Fibroblast of pulmonary artery (primary cell): ENCODE data around the gene OCLN.
A peak's percentile ranks its signal among the peaks of the same experiment; 100 is the strongest.
"Not testable (repeated sequence)": the region's sequence is repeated elsewhere in the genome, so short reads cannot be mapped to it uniquely, and the experiment has no call there.

ENCODE experiments used
- DNase-seq: peaks from one replicate; pipeline ENCODE4 v3.0.0-alpha.2; 2010; ENCODE audit warnings: low read depth
- H3K4me3 ChIP-seq: replicated peaks from 2 replicates; pipeline ENCODE4 v1.5.1; 2011; ENCODE audit warnings: low read depth, mild to moderate bottlenecking, control low read depth, low read length, moderate library complexity
- TF ChIP-seq, protein P1 (sequence below): IDR thresholded peaks from 2 replicates; pipeline ENCODE4 v1.5.1; 2011; ENCODE audit warnings: mild to moderate bottlenecking, control low read depth, low read length, inconsistent platforms; ENCODE audit errors: missing control alignments

OCLN gene

DNA sequence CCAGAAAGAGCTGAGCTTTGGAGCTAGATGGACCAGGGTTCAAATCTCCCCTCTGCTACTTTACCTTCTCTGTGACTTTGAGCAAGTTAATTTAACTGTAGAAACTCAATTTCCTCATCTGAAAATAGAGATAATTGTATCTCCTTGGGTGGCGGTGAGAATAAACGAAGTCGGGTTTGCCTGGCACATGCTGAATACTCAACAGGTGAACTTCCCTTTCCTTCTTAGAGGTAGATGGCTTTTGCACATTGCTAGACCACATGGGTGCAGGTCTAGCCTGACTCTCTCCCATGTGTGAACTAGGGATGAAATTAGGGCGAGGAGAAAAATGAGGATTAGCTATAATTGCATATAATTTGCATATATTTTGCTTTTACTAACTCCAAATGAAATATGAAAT lies 36.0 kb downstream of the OCLN start:
- no peak for DNase-seq
- TF ChIP-seq, protein P1, sequence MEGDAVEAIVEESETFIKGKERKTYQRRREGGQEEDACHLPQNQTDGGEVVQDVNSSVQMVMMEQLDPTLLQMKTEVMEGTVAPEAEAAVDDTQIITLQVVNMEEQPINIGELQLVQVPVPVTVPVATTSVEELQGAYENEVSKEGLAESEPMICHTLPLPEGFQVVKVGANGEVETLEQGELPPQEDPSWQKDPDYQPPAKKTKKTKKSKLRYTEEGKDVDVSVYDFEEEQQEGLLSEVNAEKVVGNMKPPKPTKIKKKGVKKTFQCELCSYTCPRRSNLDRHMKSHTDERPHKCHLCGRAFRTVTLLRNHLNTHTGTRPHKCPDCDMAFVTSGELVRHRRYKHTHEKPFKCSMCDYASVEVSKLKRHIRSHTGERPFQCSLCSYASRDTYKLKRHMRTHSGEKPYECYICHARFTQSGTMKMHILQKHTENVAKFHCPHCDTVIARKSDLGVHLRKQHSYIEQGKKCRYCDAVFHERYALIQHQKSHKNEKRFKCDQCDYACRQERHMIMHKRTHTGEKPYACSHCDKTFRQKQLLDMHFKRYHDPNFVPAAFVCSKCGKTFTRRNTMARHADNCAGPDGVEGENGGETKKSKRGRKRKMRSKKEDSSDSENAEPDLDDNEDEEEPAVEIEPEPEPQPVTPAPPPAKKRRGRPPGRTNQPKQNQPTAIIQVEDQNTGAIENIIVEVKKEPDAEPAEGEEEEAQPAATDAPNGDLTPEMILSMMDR = no peak
- no peak overlapping the region for H3K4me3 ChIP-seq

DNA sequence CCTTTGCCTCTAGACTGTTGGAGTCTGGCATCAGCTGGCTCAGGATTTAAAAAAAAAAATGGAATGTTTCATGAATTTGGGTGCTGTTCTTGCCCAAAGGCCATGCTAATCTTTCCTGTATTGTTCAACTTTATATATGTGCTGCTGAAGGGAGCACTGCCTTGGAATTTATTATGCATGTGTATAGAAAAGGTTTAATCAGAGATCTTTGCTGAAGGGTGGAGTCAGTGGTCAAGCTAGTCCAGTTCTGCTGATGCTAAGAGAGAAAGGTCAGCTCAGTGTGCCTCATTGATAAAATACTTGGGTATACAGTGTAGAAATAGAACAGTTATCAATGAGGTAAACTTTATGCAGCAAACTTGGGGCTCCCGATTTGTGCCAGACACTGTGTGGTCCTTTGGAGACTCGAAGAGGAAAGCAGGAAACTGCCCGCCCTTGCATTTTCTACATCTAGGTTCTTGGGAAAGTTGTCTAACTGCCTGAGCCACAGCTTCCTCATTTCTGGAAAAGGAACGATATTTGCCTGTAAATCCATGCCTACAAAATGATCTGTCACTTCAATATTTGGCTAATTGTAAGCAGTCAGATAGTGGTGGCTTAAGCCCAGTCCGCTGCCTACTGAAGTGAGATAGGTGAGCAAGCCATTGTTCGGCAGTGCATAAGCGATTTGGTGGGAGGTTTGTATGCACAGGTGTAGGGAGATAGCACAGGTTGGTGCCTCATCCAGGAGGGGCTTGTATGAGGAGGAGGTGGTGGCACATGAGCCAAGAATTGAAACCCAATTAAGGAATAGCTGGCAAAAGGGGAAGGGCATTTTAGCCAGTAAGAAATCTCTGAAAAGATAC lies 38.2 kb downstream of the OCLN start:
- TF ChIP-seq, protein P1 = no peak
- DNase-seq = no peak
- H3K4me3 ChIP-seq = no peak overlapping the region

DNA sequence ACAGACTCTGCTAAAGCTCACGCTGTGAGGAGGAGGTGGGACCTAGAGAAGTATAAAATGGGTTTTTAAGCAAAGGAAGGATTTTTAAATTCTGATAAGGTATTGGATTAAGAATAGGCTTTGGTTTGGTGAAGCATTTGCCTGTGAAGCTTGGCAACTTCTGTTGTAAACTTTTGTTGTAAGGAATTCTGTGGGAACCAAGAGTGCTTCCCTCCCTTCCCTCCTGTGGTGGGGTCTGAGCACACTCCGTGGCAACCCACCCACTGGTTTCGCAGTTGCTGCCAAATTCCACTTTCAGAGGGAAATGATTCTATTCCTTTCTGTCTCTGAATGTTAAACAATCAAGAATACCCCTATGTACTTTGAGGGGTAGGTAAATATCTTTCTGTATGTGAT lies 38.8 kb downstream of the OCLN start:
- H3K4me3 ChIP-seq = no peak overlapping the region
- no peak for DNase-seq
- TF ChIP-seq, protein P1 = no peak

DNA sequence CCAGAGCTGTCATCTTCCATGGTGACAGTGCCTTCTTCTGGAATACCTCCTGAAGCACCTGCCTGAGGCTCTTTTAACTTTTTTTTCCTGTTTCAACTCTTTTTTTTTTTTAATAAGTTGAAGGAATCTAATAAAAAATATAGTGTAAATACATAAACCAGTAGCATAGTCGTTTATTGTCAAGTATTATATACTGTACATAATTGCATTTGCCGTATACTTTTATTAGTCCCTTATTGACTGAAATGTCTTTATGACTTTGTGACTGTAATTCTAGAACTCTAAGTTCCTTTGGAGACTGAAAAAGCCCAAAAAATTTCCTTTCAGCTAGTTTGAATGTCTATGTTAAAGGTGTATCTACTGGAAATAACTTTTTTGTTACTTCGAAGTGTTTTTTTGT lies 45.3 kb downstream of the OCLN start:
- not testable (repeated sequence) for DNase-seq, H3K4me3 ChIP-seq

DNA sequence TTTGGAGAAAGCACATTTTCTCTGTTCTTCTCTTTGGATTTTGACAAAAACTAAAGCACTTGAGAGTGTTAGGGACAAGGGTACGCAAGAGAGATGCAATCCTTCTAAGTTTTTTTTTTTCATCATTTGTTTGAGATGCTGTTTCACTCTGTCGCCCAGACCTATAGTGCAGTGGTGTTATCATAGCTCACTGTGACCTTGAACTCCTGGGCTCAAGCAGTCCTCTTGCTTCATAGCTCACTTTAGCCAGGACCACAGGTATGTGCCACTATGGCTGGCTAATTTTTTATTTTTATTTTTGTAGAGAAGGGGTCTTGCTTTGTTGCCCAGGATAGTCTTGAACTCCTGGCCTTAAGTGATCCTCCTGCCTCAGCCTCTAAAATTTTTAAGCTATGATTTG lies 46.1 kb downstream of the OCLN start:
- not testable (repeated sequence) for DNase-seq, H3K4me3 ChIP-seq

DNA sequence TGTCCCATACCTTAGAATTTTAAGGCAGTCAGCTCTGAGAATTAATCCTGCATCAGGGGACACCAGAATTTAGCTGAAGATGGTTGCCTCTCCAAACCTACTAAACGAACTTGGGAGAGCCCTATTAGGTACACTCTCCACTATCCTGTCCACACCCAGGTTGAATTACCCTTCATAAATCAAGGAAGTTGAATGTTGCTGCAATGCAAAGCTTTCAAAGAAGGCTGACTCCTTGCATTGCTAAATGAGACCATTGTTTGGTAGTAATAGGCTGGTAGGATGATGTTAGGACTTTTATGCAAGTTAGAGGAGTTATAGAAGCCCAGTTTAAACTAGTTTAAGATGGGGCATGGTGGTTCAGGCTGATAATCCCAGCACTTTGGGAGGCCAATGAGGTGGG lies 48.8 kb downstream of the OCLN start:
- not testable (repeated sequence) for DNase-seq, H3K4me3 ChIP-seq

DNA sequence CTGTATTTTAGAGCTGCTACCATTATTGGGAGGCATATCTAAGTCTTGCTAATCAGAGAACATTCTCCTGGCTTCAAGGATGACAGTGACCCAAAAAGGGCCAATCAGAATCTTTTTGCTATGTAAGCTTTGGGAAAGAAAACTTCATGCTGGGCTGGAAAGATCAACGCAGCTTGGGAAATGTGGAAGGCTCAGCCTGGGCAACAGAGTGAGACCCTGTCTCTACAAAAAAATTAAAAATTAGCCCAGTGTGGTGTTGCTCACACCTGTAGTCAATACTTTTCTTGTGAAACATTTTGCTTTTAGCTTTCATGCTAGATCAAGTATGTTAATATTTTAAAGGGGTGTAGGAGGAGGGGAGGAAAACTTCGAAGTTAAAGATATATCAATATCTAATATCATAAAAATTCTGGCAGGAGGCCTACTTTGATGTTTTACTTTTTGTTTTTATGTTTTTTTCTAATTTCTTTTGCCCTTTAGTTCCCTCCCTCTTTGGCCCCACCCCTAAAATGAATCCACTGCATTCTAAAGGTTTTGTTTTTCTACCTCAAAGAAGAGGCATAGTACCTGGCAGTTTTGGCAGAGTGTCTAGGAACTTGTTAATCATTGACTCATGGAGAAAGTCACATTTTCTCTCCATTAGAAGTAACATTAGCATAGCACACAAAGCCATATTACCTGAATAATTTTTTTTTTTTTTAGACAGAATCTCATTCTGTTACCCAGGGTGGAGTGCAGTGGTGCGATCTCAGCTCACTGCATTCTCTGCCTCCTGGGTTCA lies 50.4 kb downstream of the OCLN start:
- DNase-seq, H3K4me3 ChIP-seq: not testable (repeated sequence)

DNA sequence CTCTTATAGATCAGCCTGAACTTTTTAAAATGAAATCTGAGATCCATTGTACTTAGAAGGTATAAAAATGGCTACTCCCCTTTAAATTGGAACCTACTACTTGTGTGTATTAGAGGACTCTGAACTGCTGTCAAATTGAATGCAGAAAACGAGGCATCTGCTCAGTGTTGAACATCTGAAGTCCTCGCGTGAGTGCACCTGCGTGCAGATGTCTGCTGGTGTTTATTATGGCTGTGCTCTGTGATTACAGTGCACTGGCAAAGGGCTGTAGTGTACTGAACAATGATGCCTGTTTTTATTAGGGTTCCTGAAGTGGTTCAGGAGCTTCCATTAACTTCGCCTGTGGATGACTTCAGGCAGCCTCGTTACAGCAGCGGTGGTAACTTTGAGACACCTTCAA lies 52.0 kb downstream of the OCLN start:
- H3K4me3 ChIP-seq, DNase-seq: not testable (repeated sequence)

DNA sequence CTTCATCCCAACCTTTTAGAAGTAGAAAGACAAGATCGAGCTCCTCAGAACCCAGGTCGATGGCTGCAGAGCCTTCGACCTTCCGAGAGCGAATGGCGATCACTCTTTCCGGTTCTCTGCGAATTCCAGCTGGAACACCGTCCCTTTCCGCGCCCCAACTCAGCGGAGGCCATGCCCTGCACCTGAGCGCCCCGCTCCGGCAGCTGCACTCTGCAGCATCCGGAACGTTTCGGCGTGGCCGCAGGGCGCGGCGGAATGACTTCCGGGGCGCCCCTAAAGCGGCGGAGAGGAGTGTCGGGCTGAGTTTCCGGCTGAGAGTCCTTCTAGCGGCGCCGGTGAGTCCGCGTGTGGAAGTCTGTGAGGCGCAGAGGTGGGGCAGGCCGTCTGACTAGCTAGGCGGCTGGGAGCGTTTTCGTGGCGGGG lies 67.3 kb downstream of the OCLN start, which contains the start of gene GTF2H2C:
GTF2H2C (plus strand) TSS at position 284 of the 423 bp plus-strand sequence. CDS start 4,942 bp downstream, outside the sequence.
- DNase-seq = peak; percentile 75

DNA sequence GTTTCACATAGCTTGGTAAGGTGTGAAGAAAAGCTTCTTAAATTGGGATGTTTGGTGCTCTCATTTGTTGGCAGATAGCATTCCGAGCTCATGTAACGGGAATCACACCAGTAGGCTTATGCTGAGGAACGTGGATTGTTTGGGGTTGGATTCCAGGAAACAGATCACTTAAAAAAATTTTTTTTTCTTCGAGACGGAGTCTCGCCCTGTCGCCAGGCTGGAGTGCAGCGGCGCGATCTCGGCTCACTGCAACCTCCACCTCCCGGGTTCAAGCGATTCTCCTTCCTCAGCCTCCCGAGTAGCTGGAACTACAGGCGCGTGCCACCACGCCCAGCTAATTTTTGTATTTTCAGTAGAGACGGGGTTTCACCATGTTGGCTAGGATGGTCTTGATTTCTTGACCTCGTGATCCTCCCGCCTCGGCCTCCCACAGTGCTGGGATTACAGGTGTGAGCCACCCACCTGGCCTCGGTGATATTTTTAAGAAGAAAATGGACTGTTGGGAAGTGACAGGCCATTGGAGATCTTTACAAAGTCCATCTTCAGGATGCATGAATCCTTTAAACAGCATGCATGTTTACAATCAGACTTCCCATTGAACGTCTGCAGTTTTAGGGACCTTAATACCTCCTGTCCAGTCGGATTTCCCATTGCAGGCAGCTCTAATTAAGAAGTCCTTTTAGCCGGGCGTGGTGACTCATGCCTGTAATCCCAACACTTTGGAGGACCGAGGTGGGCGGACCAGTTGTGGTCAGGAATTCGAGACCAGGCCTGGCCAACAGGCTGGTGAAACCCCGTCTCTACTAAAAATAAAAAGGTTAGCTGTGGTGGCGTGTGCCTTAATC lies 68.2 kb downstream of the OCLN start:
- peak overlapping the region; percentile 47 for H3K4me3 ChIP-seq
- not testable (repeated sequence) for DNase-seq

More for the DNA sequence above, 67.3 kb downstream of the OCLN start, which contains the start of gene GTF2H2C:
- H3K4me3 ChIP-seq = peak within 1 kb of the TSS; percentile 52

DNA sequence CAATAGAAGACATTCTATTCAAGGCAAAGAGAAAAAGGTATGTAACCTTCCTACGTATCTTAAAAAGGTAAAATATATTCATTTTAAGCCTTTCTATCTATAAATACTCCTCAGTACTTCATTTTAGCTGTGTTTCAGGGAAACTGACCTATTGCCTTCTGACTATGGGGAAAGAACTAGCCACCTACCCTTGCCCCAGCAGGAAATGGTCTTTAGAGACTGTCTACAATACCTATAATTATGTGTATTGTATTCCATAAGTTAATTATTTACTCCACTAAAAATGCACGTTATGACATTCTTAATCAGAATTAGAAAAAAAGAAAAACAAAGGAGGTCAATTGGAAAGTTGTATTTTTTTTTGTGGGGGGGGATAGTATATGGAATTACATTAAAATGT lies 73.6 kb downstream of the OCLN start:
- not testable (repeated sequence) for DNase-seq, H3K4me3 ChIP-seq

DNA sequence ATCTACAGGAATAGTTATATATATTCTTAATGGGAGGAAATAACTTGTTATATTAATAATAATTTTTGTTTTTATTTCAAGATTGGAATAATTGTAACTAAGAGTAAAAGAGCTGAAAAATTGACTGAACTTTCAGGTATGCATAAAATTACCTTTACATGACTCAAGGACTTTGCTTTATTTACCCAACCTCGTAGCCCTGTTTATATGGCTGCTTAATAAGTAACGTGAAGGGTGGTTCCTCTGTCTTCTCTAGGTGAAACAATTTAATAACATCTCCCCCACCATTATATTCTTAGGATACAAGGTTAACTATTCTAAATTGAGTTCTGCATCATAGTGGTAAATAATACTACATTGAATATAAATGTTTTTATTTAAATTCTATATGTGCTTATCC lies 75.5 kb downstream of the OCLN start:
- not testable (repeated sequence) for DNase-seq

DNA sequence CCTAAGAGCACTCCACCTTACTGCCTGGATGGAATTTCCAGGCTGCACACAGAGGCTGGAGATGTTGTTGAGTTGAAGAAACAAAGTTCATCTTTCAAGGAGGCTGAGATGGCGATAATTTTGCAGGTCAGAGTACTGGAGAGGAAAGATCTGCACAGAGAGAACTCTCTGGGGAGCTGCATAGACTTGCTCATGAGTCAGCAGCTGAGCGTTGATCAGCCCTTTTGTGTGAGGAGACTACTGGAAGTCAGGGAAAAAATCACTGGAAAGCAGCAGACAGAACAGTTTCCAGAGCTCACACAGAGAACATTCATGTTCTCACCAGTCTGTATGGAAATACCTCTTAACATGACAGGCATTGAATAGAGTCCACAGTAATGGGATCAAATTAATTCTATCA lies 90.8 kb downstream of the OCLN start:
- not testable (repeated sequence) for DNase-seq, H3K4me3 ChIP-seq

More for the DNA sequence above, 75.5 kb downstream of the OCLN start:
- not testable (repeated sequence) for H3K4me3 ChIP-seq

DNA sequence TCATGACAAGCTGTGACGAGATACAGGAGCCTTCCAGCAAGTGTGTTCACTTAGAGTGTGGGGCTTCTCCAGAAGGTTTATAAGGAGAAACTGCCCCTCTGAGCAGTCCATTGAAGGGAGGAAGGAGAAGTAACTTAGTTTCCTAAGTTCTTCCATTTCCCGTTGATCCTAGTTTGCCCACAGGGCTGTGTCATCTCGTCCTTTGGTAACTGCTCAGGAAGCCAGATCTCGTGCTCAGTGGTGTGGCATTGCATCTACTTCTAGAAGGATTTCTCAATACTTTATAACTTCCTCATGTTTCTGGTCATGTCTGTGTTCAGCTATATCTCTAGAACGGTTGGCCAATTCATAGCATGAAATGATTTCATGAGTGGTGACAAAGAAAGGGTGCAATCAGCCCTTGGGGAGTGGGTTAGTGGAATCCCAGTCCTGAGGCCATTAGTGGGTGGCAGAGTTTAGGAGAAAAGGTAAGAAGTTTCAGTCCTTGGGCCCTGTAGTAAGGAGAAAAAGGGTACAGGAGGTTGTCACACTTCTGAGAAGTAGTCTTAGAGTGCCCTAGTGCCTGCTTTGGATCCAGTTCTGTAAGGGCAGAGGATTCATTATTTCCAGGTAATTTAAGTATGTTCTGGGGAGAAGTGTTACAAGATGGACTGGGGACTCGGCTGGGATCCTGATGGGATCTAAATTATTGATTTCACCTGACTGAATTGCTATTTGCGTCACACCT lies 103.7 kb downstream of the OCLN start:
- not testable (repeated sequence) for DNase-seq, H3K4me3 ChIP-seq
